GM23338 (cell line): Measurements from ENCODE around the gene RBCK1. TPM values are rescaled to one million over a fixed set of nuclear protein-coding genes. Genes with fewer than 3 reads are reported as not detected.

Experiments used
- ATAC-seq: fragments of 200-7000 bp; cut with Tn5 transposase; 3 replicates; pipeline ENCODE4 v1.9.1; 2020
- DNase-seq: peaks from one replicate; pipeline ENCODE4 v3.0.0-alpha.2; 2015; ENCODE audit warnings: low spot score
- H2AFZ ChIP-seq: fragments of 200-600 bp; sonication (generic); 2 replicates; pipeline ENCODE4 v1.8.0; 2016; ENCODE audit warnings: antibody characterized with exemption, mild to moderate bottlenecking, moderate library complexity
- H3F3A ChIP-seq: fragments of 200-600 bp; sonication (generic); replicated peaks from 2 replicates; pipeline ENCODE4 v1.8.0; 2017; ENCODE audit warnings: antibody characterized with exemption, mixed run types, low read depth
- H3K27ac ChIP-seq: fragments of 200-600 bp; sonication (generic); 2 replicates; pipeline ENCODE4 v1.6.1; 2016; ENCODE audit warnings: low read depth
- H3K27me3 ChIP-seq: fragments of 200-600 bp; sonication (generic); 2 replicates; pipeline ENCODE4 v1.8.0; 2016; ENCODE audit warnings: mild to moderate bottlenecking, mixed run types, moderate library complexity; ENCODE audit not compliant: insufficient read depth
- H3K36me3 ChIP-seq: fragments of 200-600 bp; sonication (generic); 2 replicates; pipeline ENCODE4 v1.8.0; 2016; ENCODE audit warnings: mild to moderate bottlenecking; ENCODE audit not compliant: insufficient read depth
- H3K4me1 ChIP-seq: fragments of 200-600 bp; sonication (generic); 2 replicates; pipeline ENCODE4 v1.8.0; 2016; ENCODE audit warnings: mild to moderate bottlenecking, moderate library complexity; ENCODE audit not compliant: insufficient read depth
- H3K4me2 ChIP-seq: fragments of 200-600 bp; sonication (generic); 2 replicates; pipeline ENCODE4 v1.7.1; 2017; ENCODE audit warnings: mixed run types
- H3K4me3 ChIP-seq: fragments of 200-600 bp; sonication (generic); 2 replicates; pipeline ENCODE4 v1.6.1; 2016; ENCODE audit warnings: mixed run types
- H3K79me2 ChIP-seq: fragments of 200-600 bp; sonication (generic); replicated peaks from 2 replicates; pipeline ENCODE4 v1.8.0; 2017; ENCODE audit warnings: mild to moderate bottlenecking; ENCODE audit not compliant: insufficient read depth
- H3K9me2 ChIP-seq: fragments of 200-600 bp; sonication (generic); 2 replicates; pipeline ENCODE4 v1.8.0; 2017; ENCODE audit not compliant: insufficient read depth
- H4K20me1 ChIP-seq: fragments of 200-600 bp; sonication (generic); replicated peaks from 2 replicates; pipeline ENCODE4 v1.8.0; 2017; ENCODE audit warnings: mild to moderate bottlenecking; ENCODE audit not compliant: insufficient read depth
- H3K27ac Mint-ChIP-seq: 2 replicates; pipeline ENCODE4 v1.8.0; 2020; ENCODE audit warnings: inconsistent platforms, mild to moderate bottlenecking, moderate library complexity, mixed read lengths
- H3K27me3 Mint-ChIP-seq: 3 replicates; pipeline ENCODE4 v1.8.0; 2022; ENCODE audit warnings: low read depth, mild to moderate bottlenecking, moderate library complexity, mixed read lengths, inconsistent platforms; ENCODE audit not compliant: insufficient read depth, poor library complexity
- H3K36me3 Mint-ChIP-seq: 3 replicates; pipeline ENCODE4 v1.8.0; 2021; ENCODE audit warnings: low read depth, mild to moderate bottlenecking, inconsistent platforms, moderate library complexity, mixed read lengths
- H3K4me1 Mint-ChIP-seq: 3 replicates; pipeline ENCODE4 v1.8.0; 2020; ENCODE audit warnings: mild to moderate bottlenecking, inconsistent platforms, mixed read lengths
- H3K4me3 Mint-ChIP-seq: 3 replicates; pipeline ENCODE4 v1.8.0; 2021; ENCODE audit warnings: moderate library complexity, mild to moderate bottlenecking, inconsistent platforms, mixed read lengths
- H3K9me3 Mint-ChIP-seq: 3 replicates; pipeline ENCODE4 v1.8.0; 2020; ENCODE audit warnings: moderate library complexity, mild to moderate bottlenecking, inconsistent platforms, mixed read lengths
- EZH2 ChIP-seq: fragments of 200-600 bp; sonication (generic); IDR thresholded peaks from one replicate; pipeline ENCODE4 v1.8.0; 2017; ENCODE audit warnings: antibody characterized with exemption, mild to moderate bottlenecking, low read depth; ENCODE audit not compliant: unreplicated experiment
- EZH2phosphoT487 ChIP-seq: fragments of 200-600 bp; sonication (generic); IDR thresholded peaks from one replicate; pipeline ENCODE4 v1.8.1; 2018; ENCODE audit warnings: antibody characterized with exemption; ENCODE audit not compliant: unreplicated experiment
- JUNB ChIP-seq: IDR thresholded peaks from one replicate; pipeline ENCODE4 v1.6.1; 2016; ENCODE audit warnings: antibody characterized with exemption; ENCODE audit not compliant: unreplicated experiment
- POLR2AphosphoS5 ChIP-seq: IDR thresholded peaks from 2 replicates; pipeline ENCODE4 v1.6.1; 2016; ENCODE audit warnings: antibody characterized with exemption, low read depth
- STAT1 ChIP-seq: IDR thresholded peaks from one replicate; pipeline ENCODE4 v1.6.1; 2016; ENCODE audit warnings: antibody characterized with exemption; ENCODE audit not compliant: unreplicated experiment
- ZNF114 ChIP-seq: fragments of 250-450 bp; sonication (Bioruptor Pico); IDR thresholded peaks from 2 replicates; pipeline ENCODE4 v1.5.0; 2020; ENCODE audit warnings: mild to moderate bottlenecking, moderate library complexity
- ZNF331 ChIP-seq: fragments of 250-450 bp; sonication (Bioruptor Pico); IDR thresholded peaks from 2 replicates; pipeline ENCODE4 v1.5.0; 2020; ENCODE audit warnings: low read depth, mild to moderate bottlenecking, moderate library complexity
- polyA plus RNA-seq: library from polyadenylated mRNA; unstranded; fragments of >200 nt; fragmentation: Nextera tagmentation; extraction: Ambion mirVana; gene quantifications from 2 replicates; pipeline ENCODE4 v1.2.1, GENCODE V29; 2016
- total RNA-seq: library from RNA; depleted of rRNA; stranded (reverse); fragments of >200 nt; shearing (Covaris generic); gene quantifications from 2 replicates; pipeline ENCODE4 v1.2.3, GENCODE V29; 2014
- TF ChIP-seq, protein P1 (sequence below): IDR thresholded peaks from 2 replicates; pipeline ENCODE4 v1.6.1; 2016; ENCODE audit warnings: antibody characterized with exemption
- TF ChIP-seq, protein P2 (sequence below): fragments of 250-450 bp; sonication (Bioruptor Pico); IDR thresholded peaks from 2 replicates; pipeline ENCODE4 v1.5.0; 2020; ENCODE audit warnings: mild to moderate bottlenecking, moderate library complexity
- TF ChIP-seq, protein P3 (sequence below), 2 experiments: fragments of 200-600 bp in 1 of 2; sonication (generic) in 1 of 2; conservative IDR thresholded peaks; 2 replicates each; pipeline versions ENCODE4 v1.5.1 to v1.6.1; 2016 to 2017; ENCODE audit warnings: antibody characterized with exemption in 2 of 2, low read depth in 2 of 2, mild to moderate bottlenecking in 2 of 2, moderate library complexity in 1 of 2

Gene RBCK1
- total and polyA plus RNA-seq, 2 experiments from 2014 or later: 52.6 to 56.8 TPM

DNA sequence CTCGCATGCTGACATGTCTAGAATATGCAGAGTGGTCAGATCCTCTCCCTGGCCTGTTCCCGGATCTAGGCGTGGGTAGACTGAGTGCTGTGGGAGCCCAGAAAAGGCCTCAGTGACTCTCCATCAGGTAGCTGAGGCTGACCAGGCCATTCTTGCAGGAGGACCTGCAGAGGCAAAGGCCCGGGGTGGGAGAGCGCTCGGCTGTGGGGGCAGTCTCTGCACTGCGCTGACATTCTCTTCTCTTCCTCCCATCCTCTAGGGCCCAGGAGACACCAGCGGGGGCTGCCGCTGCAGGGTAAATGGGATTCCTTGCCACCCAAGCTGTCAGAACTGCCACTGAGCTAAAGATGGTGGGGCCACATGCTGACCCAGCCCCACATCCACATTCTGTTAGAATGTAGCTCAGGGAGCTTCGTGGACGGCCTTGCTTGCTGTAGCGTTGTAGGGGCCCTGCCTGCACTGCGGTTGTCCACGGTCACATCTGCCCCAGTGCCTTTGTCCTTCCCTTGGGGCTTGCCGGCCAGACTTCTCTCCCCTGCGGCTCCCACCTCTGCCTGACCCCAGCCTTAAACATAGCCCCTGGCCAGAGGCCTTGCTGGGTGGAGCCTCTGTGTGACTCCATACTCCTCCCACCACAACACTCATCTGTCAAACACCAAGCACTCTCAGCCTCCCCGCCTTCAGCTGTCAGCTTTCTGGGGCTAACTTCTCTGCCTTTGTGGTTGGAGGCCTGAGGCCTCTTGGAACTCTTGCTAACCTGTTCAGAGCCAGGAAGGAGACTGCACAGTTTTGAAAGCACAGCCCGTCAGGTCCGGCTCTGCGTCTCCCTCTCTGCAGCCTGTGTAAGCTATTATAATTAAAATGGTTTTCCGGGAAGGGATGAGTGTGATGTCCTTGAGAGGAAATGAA, 22.2 kb downstream of the RBCK1 start:
- Histone ChIP-seq H4K20me1 (peaks cover 29% of the 10 kb centered on the region), H3F3A (peaks cover 6% of the 10 kb centered on the region; the same call in 1 of the 2 replicates), H3K79me2 (no peaks in the 10 kb centered on the region), H3K27me3 (peaks cover 19% of the 10 kb centered on the region), H3K4me3 (no peak overlapping the region), H2AFZ (no peak overlapping the region), H3K27ac (no peak overlapping the region), H3K36me3 (no peaks in the 10 kb centered on the region), H3K4me1 (peaks cover 9% of the 10 kb centered on the region), H3K9me2 (no peaks in the 10 kb centered on the region), H3K4me2 (no peak overlapping the region)
- H3K27me3 Mint-ChIP-seq: peaks cover 32% of the 10 kb centered on the region
- no peak for TF ChIP-seq STAT1
- TF ChIP-seq EZH2phosphoT487: no peak
- TF ChIP-seq, protein P1, sequence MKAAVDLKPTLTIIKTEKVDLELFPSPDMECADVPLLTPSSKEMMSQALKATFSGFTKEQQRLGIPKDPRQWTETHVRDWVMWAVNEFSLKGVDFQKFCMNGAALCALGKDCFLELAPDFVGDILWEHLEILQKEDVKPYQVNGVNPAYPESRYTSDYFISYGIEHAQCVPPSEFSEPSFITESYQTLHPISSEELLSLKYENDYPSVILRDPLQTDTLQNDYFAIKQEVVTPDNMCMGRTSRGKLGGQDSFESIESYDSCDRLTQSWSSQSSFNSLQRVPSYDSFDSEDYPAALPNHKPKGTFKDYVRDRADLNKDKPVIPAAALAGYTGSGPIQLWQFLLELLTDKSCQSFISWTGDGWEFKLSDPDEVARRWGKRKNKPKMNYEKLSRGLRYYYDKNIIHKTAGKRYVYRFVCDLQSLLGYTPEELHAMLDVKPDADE: no peak
- no peak for TF ChIP-seq EZH2
- ATAC-seq (no peak), DNase-seq (no peak)
- peaks cover 26% of the 10 kb centered on the region for H3K4me1 Mint-ChIP-seq
- no peak overlapping the region for H3K4me3 Mint-ChIP-seq
- no peak overlapping the region for H3K27ac Mint-ChIP-seq
- peaks cover 38% of the 10 kb centered on the region for H3K36me3 Mint-ChIP-seq
- no peaks in the 10 kb centered on the region for H3K9me3 Mint-ChIP-seq

DNA sequence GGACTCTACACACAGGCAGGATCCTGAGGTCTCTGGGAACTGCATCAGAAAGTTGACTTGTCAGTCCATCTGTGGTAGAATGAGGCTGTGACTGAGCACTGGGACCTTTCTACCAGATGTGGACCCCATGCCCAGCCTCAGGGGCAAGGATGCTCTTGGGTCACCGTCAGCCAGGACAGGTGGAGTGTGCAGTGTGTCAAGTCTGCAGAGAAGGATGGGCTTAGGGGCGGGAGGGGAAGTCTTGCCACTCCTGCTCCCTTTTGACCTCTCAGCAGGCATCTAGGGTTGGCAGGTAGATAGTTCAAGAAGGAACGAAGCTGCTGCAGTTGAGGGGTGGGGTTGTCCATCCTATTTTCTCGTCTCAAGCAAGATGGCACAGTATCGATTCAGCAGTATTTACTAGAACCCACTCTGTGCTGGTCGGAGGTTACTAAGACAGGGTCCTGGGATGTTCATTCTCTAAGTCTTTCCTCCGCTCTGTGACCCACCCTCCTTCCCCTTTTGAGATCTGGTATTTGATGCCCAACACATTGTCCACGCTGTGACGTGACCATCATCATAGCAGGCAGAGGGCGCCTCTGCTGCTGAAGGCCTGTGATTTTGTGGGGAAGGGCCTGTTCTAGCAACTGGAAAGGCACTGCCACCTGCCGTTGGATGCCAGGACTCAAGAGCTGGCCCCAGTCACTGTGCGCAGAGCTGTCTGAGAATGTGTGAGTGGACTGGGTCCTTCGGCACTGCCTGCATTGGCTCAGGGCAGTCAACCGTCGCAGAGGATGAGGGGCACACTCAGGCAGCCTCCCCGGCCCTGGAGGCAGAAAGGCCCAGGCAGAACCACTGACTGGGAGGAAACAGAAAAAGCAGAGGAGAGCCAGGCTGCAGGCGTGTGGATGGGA, 23.2 kb downstream of the RBCK1 start:
- Mint-ChIP-seq H3K9me3 (no peaks in the 10 kb centered on the region), H3K4me1 (peaks cover 26% of the 10 kb centered on the region), H3K27ac (no peak overlapping the region), H3K4me3 (no peak overlapping the region), H3K36me3 (peaks cover 44% of the 10 kb centered on the region), H3K27me3 (peaks cover 37% of the 10 kb centered on the region)
- H4K20me1 ChIP-seq: peaks cover 36% of the 10 kb centered on the region
- H3K4me1 ChIP-seq: peaks cover 9% of the 10 kb centered on the region
- no peaks in the 10 kb centered on the region for H3K79me2 ChIP-seq
- no peaks in the 10 kb centered on the region for H3K36me3 ChIP-seq
- peak; percentile 36 for ATAC-seq
- no peak overlapping the region for H3K27ac ChIP-seq
- H3K4me2 ChIP-seq: no peak overlapping the region
- peaks cover 28% of the 10 kb centered on the region for H3K27me3 ChIP-seq
- no peak overlapping the region for H3K4me3 ChIP-seq
- peaks cover 10% of the 10 kb centered on the region for H3F3A ChIP-seq
- no peak overlapping the region for H2AFZ ChIP-seq
- DNase-seq: peak; percentile 83
- no peaks in the 10 kb centered on the region for H3K9me2 ChIP-seq
- no peak for TF ChIP-seq JUNB
- TF ChIP-seq, protein P2, sequence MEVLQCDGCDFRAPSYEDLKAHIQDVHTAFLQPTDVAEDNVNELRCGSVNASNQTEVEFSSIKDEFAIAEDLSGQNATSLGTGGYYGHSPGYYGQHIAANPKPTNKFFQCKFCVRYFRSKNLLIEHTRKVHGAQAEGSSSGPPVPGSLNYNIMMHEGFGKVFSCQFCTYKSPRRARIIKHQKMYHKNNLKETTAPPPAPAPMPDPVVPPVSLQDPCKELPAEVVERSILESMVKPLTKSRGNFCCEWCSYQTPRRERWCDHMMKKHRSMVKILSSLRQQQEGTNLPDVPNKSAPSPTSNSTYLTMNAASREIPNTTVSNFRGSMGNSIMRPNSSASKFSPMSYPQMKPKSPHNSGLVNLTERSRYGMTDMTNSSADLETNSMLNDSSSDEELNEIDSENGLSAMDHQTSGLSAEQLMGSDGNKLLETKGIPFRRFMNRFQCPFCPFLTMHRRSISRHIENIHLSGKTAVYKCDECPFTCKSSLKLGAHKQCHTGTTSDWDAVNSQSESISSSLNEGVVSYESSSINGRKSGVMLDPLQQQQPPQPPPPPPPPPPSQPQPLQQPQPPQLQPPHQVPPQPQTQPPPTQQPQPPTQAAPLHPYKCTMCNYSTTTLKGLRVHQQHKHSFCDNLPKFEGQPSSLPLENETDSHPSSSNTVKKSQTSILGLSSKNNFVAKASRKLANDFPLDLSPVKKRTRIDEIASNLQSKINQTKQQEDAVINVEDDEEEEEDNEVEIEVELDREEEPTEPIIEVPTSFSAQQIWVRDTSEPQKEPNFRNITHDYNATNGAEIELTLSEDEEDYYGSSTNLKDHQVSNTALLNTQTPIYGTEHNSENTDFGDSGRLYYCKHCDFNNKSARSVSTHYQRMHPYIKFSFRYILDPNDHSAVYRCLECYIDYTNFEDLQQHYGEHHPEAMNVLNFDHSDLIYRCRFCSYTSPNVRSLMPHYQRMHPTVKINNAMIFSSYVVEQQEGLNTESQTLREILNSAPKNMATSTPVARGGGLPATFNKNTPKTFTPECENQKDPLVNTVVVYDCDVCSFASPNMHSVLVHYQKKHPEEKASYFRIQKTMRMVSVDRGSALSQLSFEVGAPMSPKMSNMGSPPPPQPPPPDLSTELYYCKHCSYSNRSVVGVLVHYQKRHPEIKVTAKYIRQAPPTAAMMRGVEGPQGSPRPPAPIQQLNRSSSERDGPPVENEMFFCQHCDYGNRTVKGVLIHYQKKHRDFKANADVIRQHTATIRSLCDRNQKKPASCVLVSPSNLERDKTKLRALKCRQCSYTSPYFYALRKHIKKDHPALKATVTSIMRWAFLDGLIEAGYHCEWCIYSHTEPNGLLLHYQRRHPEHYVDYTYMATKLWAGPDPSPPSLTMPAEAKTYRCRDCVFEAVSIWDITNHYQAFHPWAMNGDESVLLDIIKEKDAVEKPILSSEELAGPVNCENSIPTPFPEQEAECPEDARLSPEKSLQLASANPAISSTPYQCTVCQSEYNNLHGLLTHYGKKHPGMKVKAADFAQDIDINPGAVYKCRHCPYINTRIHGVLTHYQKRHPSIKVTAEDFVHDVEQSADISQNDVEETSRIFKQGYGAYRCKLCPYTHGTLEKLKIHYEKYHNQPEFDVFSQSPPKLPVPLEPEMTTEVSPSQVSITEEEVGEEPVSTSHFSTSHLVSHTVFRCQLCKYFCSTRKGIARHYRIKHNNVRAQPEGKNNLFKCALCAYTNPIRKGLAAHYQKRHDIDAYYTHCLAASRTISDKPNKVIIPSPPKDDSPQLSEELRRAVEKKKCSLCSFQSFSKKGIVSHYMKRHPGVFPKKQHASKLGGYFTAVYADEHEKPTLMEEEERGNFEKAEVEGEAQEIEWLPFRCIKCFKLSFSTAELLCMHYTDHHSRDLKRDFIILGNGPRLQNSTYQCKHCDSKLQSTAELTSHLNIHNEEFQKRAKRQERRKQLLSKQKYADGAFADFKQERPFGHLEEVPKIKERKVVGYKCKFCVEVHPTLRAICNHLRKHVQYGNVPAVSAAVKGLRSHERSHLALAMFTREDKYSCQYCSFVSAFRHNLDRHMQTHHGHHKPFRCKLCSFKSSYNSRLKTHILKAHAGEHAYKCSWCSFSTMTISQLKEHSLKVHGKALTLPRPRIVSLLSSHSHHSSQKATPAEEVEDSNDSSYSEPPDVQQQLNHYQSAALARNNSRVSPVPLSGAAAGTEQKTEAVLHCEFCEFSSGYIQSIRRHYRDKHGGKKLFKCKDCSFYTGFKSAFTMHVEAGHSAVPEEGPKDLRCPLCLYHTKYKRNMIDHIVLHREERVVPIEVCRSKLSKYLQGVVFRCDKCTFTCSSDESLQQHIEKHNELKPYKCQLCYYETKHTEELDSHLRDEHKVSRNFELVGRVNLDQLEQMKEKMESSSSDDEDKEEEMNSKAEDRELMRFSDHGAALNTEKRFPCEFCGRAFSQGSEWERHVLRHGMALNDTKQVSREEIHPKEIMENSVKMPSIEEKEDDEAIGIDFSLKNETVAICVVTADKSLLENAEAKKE (CRISPR knock-in tag): no peak
- TF ChIP-seq EZH2phosphoT487: no peak
- no peak; the same call in 1 of the 2 replicates for TF ChIP-seq POLR2AphosphoS5
- no peak for TF ChIP-seq ZNF114 (CRISPR knock-in tag)
- TF ChIP-seq, protein P3, sequence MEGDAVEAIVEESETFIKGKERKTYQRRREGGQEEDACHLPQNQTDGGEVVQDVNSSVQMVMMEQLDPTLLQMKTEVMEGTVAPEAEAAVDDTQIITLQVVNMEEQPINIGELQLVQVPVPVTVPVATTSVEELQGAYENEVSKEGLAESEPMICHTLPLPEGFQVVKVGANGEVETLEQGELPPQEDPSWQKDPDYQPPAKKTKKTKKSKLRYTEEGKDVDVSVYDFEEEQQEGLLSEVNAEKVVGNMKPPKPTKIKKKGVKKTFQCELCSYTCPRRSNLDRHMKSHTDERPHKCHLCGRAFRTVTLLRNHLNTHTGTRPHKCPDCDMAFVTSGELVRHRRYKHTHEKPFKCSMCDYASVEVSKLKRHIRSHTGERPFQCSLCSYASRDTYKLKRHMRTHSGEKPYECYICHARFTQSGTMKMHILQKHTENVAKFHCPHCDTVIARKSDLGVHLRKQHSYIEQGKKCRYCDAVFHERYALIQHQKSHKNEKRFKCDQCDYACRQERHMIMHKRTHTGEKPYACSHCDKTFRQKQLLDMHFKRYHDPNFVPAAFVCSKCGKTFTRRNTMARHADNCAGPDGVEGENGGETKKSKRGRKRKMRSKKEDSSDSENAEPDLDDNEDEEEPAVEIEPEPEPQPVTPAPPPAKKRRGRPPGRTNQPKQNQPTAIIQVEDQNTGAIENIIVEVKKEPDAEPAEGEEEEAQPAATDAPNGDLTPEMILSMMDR (conservative IDR thresholded peaks at IDR 0.05; ENCODE audit: low read depth in 2 of 2): peak; percentile 68 to 89
- no peak for TF ChIP-seq ZNF331 (CRISPR knock-in tag)
